Lower leg skin (tissue), 3 donors: ENCODE measurements around the gene TUBA8.

Source experiments
- CTCF ChIP-seq, 3 donors: fragments of 450-650 bp; IDR thresholded peaks; one replicate each; pipeline ENCODE4 v1.5.1; 2016; ENCODE audit warnings: antibody characterized with exemption in 3 of 3, mild to moderate bottlenecking in 3 of 3, moderate library complexity in 2 of 3
- POLR2A ChIP-seq, 2 donors: fragments of 450-650 bp; IDR thresholded peaks; one replicate each; pipeline ENCODE4 v1.6.1; 2016 to 2017; ENCODE audit warnings: antibody characterized with exemption in 2 of 2, mild to moderate bottlenecking in 1 of 2, moderate library complexity in 1 of 2

- TF ChIP-seq CTCF (IDR thresholded peaks at IDR 0.05) (no peak), POLR2A (IDR thresholded peaks at IDR 0.05) (no peak)
These were observed 23.2 kb upstream of the TUBA8 start for GRCh38 chr22:18087350-18087855.
